GM19328 (cell line): ENCODE results near the gene RBBP8NL.
"Not testable (repeated sequence)": the region's sequence is repeated elsewhere in the genome, so short reads cannot be mapped to it uniquely, and the experiment has no call there.

Experiments used
- ATAC-seq: cut with Tn5 transposase; IDR thresholded peaks from one replicate; pipeline ENCODE4 v1.9.1; 2021; ENCODE audit warnings: mild to moderate bottlenecking, moderate library complexity; ENCODE audit not compliant: unreplicated experiment

The RBBP8NL gene

DNA sequence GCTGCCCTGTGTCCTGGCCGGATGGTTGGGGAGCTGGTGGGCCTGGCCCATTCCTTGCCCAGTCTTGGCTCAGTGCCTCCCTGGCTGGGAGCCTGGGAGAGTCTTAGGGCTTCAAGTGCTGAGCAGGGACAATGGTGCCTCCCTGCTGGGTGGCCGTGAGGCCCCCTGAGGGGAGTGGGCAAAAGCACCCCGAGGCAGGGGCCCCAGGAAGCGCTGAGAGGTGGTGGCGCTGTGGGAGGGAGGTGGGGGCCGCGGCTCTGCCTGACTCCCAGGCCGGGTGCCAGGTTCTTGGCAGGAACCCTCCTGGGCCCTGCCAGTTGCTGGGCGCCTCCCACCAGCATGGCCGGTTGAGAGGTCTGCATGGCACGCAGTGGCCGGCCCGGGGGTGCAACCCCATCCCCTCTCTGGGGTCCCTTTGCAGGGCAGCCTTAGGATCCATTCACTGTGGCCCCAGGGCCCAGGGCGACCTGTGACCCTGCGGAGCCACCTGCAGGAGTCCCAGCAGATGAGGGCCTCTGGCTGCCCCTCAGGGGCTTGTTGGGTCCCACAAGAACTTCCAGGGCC, 49.6 kb downstream of the RBBP8NL start:
- no peak for ATAC-seq

DNA sequence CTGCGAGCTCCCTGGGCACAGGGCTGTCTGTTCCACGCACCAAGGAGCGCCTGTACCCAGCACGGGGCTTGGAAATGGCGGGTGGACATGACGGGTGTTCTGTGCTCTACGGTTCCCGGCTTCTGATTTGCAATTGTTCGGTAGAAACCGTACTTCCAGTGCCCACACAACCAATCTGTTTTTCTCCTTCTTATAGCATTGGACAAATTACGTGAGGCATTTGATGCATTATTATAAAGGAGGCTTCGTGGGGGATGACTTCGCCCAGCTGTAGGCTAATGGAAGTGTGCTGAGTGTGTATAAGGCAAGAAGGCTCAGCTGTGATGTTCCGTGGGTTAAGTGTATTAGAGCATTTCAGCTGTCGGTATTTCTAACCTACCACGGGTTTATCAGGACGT, 50.3 kb downstream of the RBBP8NL start:
- ATAC-seq: no peak

DNA sequence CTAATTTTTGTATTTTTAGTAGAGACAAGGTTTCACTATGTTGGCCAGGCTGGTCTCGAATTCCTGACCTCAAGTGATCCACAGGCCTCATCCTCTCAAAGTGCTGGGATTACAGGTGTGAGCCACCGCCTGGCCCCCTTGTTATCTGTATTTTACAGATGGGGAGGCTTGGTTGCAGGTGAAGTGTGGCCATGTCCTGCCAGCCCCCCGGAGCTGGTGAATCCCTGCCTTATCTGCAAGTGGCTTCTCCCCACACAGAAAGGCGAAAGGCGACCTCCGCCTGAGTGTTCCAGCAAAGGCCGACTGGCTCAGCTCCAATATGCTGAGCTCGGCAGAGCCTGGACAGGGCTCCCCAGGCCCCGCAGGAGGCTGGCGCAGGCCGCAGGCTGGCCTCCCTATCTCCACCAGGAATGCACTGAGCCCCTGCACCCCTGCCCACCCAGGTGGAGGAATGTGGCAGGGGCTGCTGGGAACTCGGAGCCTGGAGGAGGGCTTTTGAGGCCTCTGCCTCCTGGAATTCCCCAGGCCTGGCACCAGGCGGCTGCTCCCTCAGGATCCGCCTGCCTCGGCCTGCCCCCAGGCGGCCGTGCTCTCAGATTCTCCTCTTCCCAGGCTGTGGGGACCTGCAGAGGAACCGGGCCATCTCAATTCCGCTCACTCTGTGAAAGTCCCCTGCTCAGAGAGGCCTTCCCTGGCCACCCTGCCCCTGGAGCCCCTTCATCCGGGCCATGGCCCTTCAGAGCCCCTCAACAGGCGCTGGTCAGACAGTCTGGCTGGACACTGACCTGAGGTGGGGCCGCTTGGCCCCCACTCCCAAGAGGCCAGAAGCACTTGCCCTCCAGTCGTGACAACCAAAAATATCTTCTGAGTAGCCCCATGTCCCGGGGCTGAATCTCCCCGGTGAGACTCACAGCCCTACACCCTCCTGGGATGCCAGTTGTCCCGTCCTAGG, 51.0 kb downstream of the RBBP8NL start:
- no peak for ATAC-seq

DNA sequence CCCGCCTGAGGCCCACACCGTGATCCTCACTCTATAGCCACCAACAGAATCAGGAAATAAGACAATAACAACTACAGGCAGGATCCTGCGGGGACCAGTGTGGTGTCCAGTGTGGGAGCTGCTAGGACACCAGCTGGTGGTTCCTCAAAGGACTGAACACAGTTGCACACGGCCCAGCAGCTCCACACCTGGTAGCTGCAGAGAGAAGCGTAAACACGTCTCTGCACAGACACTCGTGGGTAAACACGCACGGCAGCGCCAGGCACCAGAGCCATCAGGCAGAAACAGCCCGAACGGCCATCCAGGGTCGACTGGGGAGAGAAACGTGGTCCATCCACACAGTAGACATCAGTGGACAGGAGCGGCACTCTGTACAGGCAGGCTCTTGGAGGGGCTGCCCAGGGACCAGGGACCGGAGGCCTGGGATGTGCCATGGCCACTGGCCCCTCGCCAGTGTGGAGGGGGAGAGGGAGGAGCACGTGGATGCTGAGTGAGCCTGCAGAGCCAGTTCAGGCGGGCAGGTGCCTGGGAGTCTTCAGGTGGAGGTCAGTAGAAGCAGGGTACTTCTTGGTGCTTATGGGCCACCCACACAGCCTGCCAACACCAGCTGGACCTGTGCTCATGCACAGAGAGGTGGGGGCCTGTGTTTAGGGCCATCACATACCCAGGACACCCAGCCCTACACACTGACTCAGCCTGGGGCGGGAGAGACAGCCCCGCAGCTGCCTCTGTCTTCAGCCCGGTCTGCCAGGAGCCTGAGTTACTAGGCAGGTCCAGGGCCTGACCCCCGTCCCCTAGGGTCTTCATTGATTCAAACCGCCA, 52.8 kb downstream of the RBBP8NL start:
- no peak for ATAC-seq

DNA sequence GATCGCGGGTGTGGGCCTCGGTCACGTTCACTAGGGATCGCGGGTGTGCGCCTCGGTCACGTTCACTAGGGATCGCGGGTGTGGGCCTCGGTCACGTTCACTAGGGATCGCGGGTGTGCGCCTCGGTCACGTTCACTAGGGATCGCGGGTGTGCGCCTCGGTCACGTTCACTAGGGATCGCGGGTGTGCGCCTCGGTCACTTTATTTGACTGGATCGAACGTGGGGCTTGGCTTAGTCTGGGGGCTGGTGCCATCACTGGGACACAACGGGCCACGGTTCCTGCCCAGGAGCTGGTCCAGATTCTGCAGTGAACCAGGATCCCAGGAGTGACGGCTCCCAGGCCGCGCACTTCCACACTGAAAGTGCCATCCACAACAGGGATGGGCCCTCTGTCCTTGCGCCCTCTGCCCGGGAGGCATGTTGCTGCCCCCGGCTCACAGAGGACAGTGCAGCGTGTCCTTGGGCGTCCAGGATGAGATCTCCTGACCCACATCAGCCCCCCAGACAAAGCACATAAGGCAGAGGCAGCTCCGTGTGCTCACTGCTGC, 53.6 kb downstream of the RBBP8NL start:
- not testable (repeated sequence) for ATAC-seq

DNA sequence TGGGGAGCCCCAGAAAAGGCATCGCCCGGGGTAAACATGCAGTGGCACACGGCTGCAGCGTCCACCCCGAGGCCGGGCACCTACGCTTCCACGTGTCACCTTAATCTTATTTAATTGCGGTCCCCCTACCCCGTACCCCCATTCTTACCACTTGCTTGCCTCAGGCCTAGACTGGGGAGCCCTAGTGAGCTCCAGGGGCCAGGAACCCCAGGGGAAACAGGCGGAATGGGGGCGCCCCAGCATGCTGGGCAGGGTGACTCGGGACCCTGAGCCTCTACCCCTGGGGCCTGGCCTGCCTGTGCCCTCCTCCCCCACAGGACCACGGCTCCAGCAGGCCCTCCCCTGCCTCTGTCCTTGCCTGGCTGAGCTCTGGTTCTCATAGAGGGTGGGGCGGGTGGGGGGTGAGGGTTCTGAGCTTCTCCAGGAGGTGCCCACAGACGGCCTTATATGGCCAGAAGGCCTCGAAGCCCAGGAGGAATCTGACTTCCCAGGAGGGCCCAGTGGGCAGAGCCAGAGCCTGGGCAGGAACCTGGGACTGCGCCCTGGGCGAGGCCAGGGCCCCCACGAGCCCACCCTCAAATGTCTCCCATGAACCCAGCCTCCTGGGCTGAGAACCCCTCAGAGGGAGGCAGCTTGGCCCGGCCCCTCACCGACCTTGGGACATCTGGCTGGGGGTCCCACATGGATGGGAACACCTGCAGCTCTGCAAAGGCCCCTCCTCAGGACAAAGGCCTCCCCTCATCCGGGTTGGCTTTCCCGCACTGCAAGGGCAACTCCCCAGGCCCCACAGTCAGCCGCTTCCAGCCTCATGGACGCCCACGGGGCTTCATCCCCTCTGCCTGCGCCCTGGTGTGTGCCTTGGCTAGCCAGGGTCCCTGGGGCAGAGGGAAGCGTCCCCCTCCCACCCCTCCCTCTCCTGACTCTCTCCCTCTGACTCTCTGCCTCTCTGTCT, 55.0 kb downstream of the RBBP8NL start:
- no peak for ATAC-seq

DNA sequence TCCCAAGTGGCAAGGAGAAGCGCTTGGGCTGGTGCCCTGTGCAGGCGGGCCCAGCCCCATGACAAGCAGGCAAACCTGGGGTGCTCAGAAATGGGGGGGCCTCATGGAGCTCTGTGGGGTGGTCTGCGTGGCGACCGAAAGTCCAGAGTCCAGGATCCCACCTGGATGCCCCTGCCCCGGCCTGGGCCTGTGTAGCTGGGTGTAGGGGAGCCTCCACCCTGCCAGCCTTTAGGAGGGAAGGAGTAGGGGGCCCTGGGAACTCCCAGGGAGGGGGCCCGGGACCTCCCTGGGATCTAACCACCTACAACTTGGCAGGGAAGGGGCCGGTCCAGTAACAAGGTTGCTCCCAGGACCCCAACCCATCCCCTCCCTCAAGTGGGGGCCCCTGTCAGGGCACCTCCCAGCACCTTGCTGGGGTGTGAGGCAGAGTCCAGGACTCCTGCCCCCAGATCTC, 55.7 kb downstream of the RBBP8NL start:
- no peak for ATAC-seq

DNA sequence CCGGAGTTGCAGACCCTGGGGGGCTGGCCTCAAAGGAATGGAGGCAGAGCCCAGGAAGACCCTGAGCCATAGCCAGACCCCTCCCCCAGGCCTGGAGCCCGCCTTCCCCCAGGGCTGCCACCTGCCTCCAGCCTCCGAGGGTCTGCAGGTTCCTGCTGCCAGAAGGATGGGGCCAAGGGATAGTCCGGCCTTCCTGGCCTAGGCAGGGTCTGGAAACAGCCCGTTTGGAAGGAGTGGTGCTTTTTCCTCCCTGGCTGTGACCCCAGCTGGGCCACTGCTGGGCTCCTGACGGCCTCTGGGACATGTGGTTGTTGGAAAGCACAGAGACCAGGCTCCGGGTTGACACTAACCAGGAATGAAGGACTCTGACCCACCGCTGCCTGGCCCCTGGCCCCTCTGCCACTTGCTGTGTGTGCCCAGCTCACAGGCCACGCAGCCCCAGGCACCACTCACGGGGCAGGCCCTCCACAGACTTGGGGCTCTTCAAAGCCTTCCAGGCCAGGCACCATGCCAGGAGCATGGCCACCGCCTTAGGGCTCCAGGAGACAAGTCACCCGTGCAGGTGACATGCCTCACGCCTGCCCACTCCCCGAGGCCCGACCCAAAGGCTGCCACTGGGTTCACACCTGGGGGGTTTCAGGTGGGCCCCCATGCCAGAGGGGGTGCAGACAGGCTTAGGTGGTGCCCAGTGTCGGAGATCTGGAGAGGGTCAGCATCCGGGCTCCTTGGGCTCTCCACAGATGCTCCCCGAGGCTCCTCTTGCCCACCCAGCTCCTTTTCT, 56.3 kb downstream of the RBBP8NL start:
- ATAC-seq: no peak

DNA sequence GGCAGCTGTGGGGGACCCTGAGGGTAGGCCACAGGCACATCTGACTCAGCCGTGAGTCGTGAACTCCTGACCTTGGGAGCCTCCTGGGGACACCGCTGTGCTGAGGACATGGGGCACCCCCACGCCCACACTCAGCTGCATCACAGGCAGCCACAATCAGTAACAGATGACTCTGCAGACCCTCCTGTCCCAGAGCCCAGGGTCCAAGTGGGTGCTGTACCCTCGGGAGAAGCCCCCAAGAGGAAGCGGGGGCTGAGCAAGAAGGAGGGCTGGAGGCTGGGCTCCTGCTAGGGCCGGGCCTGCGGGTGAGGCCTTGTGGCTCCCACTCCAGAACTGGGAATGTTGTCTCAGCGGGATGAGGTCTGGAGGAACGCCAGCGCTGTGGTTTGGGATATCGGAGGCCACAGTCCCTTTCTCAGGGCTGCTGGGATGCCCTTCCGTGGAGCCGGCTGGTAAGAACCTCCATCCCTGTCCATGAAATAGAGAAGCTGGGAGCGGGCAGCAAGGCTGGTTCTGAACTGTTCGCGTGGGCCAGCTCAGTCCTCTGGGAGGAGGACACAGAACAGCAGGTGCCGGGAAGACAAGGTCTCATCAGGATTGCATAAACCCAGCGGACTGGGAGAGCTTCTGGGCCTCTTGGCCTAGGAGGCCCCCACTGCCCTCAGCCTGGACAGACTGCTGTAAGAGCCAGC, 57.1 kb downstream of the RBBP8NL start:
- no peak for ATAC-seq

DNA sequence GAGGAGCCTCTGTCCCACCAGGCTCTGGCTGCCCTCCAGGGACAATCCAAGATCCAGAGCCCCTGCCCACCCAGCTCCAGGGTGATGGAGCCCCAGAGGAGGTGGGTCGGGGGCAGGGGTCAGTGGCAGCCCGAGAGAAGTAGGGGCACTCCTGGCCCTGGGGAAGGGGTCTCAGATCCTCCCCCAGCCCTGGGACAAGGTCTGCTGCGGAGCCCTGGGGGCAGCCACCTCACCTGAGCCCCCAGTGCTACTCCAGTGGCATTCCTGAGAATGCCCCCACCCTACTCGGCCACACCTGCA, 57.6 kb downstream of the RBBP8NL start:
- no peak for ATAC-seq

DNA sequence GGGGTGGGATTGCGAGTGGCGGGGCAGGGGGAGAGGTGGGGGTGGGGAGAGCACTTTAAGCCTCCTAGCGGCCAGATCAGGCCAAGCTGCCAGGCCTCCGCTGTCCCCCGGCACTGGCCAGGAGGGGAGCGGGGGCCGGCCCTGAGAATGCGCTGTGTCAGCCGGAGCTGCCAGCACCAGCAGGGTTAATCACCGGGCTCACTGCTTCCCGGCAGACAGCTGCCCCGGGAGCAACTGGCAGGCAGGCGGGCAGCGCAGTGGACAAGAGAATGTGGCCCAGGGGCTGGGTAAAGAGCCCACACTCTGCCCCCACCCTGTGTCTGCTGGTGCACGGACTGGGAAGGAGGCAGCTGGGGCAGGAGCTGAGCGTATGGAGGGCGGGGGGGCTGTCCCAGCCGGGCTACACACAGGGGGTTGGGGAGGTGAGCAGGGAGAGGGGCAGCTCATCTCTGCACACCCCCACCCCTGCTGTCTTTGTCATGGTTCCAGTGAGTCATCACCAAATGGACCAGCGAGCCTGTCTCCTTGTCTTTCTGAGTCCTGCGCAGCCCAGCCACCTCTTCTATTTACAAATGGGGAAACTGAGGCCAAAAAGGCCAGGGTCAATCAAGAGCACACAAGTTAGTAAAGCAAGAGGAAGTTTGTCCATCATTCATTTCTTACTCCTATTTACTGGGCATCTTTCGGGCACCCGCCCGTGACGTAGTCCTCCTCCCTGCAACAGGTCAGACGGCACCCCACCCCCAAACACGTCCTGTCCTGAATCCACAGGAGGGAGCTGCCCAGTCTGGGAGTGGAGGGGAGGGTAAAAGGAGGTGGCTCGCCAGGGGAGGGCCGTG, 58.1 kb downstream of the RBBP8NL start:
- no peak for ATAC-seq

DNA sequence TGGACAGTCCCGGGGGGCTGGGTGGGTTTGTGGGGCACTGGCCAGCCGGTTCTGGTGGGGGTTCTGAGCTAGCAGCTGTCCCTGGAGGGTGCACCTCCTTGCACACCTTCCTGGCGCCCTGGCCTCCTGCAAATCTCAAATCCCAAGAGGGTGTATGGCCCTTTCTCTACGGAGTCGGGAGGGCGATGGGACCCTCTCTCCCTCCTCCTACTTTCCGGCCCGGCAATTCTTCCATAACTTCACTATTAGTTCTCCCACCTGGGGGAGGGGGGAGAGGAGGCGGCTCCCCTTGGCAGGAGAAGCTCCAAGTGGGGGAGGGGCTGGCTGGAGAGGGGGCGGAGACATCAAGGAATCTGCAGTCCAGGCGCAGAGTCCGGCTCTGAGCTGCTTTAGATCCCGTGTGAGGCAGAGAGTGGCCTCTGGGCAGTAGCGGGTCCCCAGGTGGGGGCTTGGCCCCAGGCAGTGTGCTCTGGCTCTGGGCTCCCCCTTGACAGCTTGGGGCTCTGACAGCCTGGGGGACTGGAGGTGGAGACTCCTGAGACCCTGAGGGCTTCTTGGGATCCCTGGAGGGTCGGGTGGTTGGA, 58.9 kb downstream of the RBBP8NL start:
- ATAC-seq: no peak

DNA sequence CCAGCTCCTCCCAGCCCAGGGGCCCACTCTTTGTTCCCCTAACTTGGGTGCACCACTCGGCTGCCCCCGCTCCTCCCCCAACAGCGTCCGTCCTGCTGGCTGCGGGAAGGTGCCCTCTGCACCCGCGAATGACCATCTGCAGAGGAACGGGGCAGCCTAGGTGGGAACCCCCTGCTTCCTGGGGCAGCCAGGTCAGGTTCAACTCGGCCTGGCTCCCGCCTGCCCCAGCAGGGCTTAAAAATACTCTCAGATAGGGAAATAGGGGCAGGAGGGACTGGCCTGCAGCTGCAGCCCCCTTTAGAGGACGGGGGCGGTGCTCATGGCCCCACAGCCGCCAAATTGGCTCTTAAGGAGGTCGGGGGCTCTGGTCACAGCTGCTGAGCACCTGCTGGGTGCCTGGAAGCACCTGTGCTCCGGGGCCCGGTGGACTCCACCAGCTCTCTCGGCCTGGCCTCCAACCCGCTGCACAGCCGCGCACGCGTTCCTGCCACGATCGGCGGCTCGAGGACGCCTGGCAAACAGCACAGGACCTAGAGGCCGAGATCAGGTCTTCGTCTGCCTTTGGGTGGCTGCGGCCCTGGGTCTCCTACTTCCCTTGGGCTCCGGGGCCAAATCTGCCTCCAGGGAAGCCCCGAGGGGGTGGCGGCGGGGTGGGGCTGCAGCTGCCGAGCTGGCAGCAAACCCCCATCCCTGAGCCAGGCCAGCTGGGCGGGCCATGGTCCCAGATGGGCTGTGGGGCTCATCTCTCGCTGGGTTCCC, 59.5 kb downstream of the RBBP8NL start:
- ATAC-seq: no peak

DNA sequence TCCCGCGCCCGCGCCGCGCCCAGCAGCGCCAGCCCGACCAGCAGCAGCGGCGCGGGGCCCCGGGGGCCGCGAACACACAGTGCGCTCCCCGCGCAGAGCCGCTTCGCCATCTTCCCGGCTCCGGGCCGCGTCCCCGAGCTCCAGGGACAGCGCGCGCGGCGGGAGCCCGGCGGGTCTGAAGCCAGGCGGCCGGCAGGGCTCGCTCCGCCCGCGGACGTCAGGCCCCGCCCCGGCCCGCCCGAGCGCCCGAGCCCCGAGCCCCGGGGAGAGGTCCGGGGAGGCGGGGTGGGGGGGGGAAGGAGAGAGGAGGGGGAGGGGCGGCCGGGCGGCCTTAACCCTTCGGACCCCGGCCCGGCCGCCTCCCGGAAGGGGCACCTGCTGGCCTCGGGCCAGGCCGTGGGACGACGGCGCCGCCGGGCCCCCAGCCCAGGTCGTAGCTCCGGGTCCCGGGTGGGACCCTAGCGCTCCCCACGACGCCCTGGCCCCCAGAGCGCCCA, 60.2 kb downstream of the RBBP8NL start, which contains the start of gene LAMA5:
TSS of gene LAMA5 (minus strand) at position 177 of the 497 bp plus-strand sequence. CDS start at position 110, 67 bp downstream.
- no peak for ATAC-seq

DNA sequence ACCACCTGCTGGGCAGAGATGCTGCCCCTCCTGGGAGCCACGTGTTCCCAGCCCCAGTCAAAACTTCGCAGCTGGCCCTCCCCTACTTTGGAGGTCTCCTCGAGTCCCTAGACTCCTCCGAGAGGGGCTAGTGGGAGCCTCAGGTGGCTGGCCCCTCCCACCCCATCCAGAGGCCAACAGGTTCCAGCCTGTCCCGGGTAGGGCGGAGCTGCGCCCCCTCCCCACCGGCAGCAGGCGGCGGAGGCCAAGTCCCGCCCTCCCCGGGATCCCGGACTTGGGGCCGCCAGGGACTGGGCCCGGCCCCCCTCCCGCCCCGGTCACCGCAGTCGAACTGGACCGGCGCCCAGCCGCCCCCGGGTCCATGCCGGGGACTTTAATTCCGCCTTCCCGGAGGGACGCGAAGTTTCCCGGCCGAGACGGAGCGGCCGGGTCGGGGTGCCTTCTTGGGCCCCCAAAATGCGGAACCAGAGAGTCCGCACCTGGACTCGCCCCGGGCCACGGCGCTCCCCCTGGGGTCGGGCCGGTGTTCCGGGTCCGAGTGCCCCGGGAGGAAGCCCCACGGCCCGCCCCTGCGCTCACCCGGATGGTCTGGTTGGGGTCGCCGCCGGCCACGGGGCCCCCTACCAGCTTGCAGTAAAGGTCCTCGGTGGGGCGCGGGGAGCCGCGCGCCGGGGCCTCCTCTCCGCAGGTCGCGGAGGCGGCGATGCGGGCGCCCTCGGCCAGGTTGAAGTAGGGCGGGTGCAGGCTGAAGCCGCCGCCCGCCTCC, 60.8 kb downstream of the RBBP8NL start:
- ATAC-seq: no peak
